Amniotic epithelial cell (primary cell): Measurements from ENCODE around the gene NGF.

Experiments
- DNase-seq: peaks from one replicate; pipeline ENCODE4 v3.0.0-alpha.2; 2010; ENCODE audit warnings: low read depth

The NGF gene

GRCh38 chr1:115280064-115280463, 58.0 kb downstream of the NGF start:
- DNase-seq, result no peak

GRCh38 chr1:115278211-115278610, 59.8 kb downstream of the NGF start:
- no peak for DNase-seq

- peak; percentile 78 for DNase-seq
These were observed 60.8 kb downstream of the NGF start for GRCh38 chr1:115277276-115277675.

- peak; percentile 33 for DNase-seq
These were observed 62.8 kb downstream of the NGF start for GRCh38 chr1:115275216-115275615.

GRCh38 chr1:115274467-115274866, 63.6 kb downstream of the NGF start:
- no peak for DNase-seq

- DNase-seq, result peak; percentile 45
These were observed 71.2 kb downstream of the NGF start for GRCh38 chr1:115266729-115267421.

- DNase-seq, result no peak
These were observed 73.0 kb downstream of the NGF start for GRCh38 chr1:115265099-115265498.

GRCh38 chr1:115262886-115263285, 75.2 kb downstream of the NGF start:
- no peak for DNase-seq

GRCh38 chr1:115261496-115261895, 76.6 kb downstream of the NGF start:
- DNase-seq, result no peak

GRCh38 chr1:115258302-115258866, 79.7 kb downstream of the NGF start:
- DNase-seq, result peak; percentile 66

- no peak for DNase-seq
These were observed 80.5 kb downstream of the NGF start for GRCh38 chr1:115257591-115257990.

GRCh38 chr1:115255154-115255553, 82.9 kb downstream of the NGF start:
- peak; percentile 93 for DNase-seq

- no peak for DNase-seq
These were observed 85.5 kb downstream of the NGF start for GRCh38 chr1:115252585-115252984.

GRCh38 chr1:115251856-115252255, 86.2 kb downstream of the NGF start:
- DNase-seq, result peak; percentile 95

- peak; percentile 64 for DNase-seq
These were observed 86.7 kb downstream of the NGF start for GRCh38 chr1:115251340-115251748.

- DNase-seq, result no peak
These were observed 91.5 kb downstream of the NGF start for GRCh38 chr1:115246526-115246925.

- no peak for DNase-seq
These were observed 92.8 kb downstream of the NGF start for GRCh38 chr1:115245227-115245626.

GRCh38 chr1:115242543-115242942, 95.5 kb downstream of the NGF start:
- DNase-seq, result no peak

GRCh38 chr1:115241309-115241708, 96.7 kb downstream of the NGF start:
- no peak for DNase-seq

GRCh38 chr1:115240297-115240696, 97.8 kb downstream of the NGF start:
- DNase-seq, result no peak

- DNase-seq, result no peak
These were observed 98.6 kb downstream of the NGF start for GRCh38 chr1:115239426-115239825.

- DNase-seq, result no peak
These were observed 99.0 kb downstream of the NGF start for GRCh38 chr1:115239148-115239422.

- DNase-seq, result no peak
These were observed 99.5 kb downstream of the NGF start for GRCh38 chr1:115238336-115239147.
